Stomach smooth muscle (tissue), 2 donors: ENCODE data around the gene EMC7.

Experiments
- H3K27ac ChIP-seq: one replicate; pipeline ENCODE4 v1.7.0; 2013; ENCODE audit warnings: mild to moderate bottlenecking, low read length, inconsistent platforms
- H3K27me3 ChIP-seq, 2 donors: one replicate each; pipeline ENCODE4 v1.7.0; 2013; ENCODE audit warnings: low read length in 2 of 2; ENCODE audit not compliant: insufficient read depth in 2 of 2, control insufficient read depth in 1 of 2
- H3K36me3 ChIP-seq, 2 donors: one replicate each; pipeline ENCODE4 v1.7.0; 2013; ENCODE audit warnings: low read length in 2 of 2; ENCODE audit not compliant: control insufficient read depth in 2 of 2, insufficient read depth in 2 of 2
- H3K4me1 ChIP-seq: one replicate; pipeline ENCODE4 v1.7.0; 2013; ENCODE audit warnings: low read length; ENCODE audit not compliant: control insufficient read depth, insufficient read depth
- H3K4me3 ChIP-seq, 2 donors: one replicate each; pipeline ENCODE4 v1.7.0; 2013; ENCODE audit warnings: low read length in 2 of 2
- H3K9ac ChIP-seq, 2 donors: one replicate each; pipeline ENCODE4 v1.7.0; 2013; ENCODE audit warnings: low read length in 2 of 2, mild to moderate bottlenecking in 1 of 2
- H3K9me3 ChIP-seq, 2 donors: one replicate each; pipeline ENCODE4 v1.7.0; 2013; ENCODE audit warnings: low read length in 2 of 2; ENCODE audit not compliant: control insufficient read depth in 2 of 2
- donor health status: healthy.
- donor health status: Pancreatic carcinoma.

The EMC7 gene

DNA sequence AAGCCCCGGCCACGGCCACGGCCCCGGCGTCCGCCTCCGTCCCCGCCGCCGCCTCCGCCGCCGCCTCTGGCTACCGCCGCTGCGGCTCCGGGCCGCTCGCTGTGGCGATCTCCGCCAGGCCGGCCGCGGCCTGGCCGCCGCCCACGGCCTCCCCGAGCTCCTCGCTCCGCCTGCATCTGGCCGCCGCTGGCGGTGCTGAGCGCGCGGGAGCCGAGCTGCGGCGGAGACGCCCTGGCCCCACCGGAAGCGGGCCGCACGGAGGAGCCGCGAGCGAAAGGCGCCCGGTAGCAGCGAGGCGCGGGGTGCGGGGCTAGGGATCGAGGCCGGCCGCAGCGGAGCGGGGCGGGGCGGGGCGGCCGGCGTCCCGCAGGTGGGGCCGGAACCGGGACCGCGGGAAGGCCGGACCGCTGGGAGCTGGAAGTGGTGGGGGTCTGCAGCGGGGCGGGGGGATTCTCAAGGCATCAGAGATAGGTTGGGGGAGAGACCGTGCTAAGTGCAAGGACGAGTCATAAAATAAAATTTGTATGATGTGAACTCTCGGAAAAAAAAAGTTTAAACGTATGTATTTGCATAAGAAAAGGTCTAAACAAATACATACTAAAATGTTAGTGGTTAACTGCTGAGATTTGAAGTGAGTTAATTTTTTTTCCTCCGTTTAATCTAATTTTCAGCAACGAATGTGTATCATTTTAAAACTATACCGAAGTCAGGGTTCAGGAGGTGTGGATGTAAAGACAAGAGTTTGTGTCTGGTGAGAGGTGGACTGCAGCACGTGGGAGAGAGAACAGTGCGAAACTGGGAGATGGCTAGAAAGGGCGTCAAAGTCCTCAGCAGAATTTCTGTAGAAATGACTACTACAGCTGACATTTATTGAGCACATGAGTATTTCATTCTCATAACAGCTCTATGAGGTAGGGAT, 62.5 kb downstream of the EMC7 start, which contains the start of gene AVEN:
AVEN (minus strand) TSS at position 334 of the 919 bp plus-strand sequence; CDS start at position 176, 158 bp downstream.
- Histone ChIP-seq H3K36me3 (no peaks in the 10 kb centered on the region), H3K9ac (peak within 1 kb of the TSS; percentile 82 to 86), H3K27ac (peak within 1 kb of the TSS; percentile 74), H3K27me3 (no peaks in the 10 kb centered on the region), H3K4me1 (no peaks in the 10 kb centered on the region), H3K4me3 (peak within 1 kb of the TSS; percentile 92 to 95), H3K9me3 (no peaks in the 10 kb centered on the region)

DNA sequence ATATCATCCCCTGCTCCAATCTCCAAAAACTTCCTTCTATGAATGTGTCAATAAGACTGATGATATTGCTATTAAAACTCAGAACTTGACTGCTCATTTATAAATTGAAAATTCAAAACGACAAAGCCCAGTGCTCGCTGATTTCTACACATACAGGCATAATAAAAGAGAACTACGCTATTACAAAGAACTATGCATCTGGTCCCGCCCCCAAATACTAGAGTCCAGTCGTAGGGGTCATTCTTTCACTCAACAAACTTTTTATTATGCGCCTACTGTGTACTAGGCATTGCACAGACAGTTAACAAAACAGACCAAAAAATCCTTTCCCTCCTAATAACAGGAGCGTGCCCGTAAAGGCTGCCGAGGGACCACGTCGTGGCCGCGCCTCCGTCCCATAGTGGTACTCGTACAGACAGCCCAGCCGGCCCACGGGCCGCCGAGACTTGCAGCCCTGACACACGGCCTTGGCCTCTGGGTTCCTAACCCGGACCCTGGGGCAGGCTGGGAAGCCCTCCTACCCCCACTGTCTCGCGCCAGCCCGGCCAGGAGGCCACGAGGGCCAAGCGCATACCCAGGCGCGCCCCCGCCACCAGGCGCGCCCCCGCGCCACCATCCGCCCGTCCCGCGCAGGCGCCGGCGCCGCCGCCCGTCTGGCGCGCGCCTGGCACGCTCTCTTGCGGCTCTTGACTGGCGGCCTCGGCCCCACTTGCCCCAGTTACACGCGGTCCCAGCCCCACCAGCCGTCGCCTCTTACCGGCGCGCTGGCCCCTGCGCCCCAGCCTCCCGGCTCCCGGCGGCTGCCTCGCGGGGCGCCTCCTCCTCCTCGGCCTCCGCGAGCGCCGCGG, 63.4 kb downstream of the EMC7 start:
- Histone ChIP-seq H3K4me1 (no peaks in the 10 kb centered on the region), H3K36me3 (no peaks in the 10 kb centered on the region), H3K4me3 (peak overlapping the region; percentile 92 to 95), H3K9ac (peak overlapping the region; percentile 82 to 86), H3K27me3 (no peaks in the 10 kb centered on the region), H3K27ac (peak overlapping the region; percentile 43), H3K9me3 (no peaks in the 10 kb centered on the region)
